Sigmoid colon (tissue), 4 donors: Measurements from ENCODE around the gene SPTBN5.

Experiments
- EP300 ChIP-seq, 4 donors: sonication (generic); formaldehyde crosslinking; IDR thresholded peaks; one replicate each; pipeline ENCODE4 v1.6.1; 2017; ENCODE audit warnings: antibody characterized with exemption in 4 of 4
- TF ChIP-seq, protein P1 (sequence below), 4 experiments: fragments of 450-650 bp in 3 of 4; fragments of 200-600 bp in 1 of 4; IDR thresholded peaks; one replicate each; pipeline ENCODE4 v1.5.1; 2016 to 2019; ENCODE audit warnings: antibody characterized with exemption in 4 of 4, mild to moderate bottlenecking in 3 of 4, moderate library complexity in 2 of 4

DNA sequence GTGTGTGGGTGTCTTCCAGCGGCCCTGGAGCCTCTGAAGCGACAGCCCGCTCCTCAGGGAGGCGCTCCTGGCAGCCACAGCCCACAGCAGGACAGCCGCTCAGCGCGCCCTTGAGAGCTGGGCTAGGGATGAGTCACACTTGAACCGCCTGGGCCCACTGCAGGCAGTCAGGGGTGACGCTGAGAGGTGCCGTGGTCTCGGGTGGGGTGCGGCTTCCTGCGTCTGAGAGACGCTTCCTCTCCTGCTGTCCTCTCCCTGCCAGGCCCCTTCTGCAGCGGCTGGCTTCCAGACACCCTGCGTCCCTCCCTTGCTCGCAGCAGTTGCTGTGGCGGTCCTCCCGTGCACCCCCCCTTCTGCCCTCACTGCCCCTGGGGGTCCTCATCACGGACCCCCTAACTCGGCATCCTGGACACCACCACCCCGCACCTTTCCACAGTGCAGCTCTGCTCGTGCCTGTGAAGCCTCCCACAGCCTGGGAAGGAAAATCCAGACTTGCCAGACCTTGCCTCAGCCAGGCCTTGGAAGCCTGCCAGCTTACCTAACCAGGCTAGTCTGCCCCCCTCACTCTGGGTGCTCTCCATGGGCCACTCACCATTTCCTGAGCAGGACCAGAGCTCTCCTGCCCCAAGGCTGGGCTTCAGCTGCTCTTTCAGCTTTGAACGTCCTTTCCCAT, 1.1 kb upstream of the SPTBN5 start:
- TF ChIP-seq, protein P1, sequence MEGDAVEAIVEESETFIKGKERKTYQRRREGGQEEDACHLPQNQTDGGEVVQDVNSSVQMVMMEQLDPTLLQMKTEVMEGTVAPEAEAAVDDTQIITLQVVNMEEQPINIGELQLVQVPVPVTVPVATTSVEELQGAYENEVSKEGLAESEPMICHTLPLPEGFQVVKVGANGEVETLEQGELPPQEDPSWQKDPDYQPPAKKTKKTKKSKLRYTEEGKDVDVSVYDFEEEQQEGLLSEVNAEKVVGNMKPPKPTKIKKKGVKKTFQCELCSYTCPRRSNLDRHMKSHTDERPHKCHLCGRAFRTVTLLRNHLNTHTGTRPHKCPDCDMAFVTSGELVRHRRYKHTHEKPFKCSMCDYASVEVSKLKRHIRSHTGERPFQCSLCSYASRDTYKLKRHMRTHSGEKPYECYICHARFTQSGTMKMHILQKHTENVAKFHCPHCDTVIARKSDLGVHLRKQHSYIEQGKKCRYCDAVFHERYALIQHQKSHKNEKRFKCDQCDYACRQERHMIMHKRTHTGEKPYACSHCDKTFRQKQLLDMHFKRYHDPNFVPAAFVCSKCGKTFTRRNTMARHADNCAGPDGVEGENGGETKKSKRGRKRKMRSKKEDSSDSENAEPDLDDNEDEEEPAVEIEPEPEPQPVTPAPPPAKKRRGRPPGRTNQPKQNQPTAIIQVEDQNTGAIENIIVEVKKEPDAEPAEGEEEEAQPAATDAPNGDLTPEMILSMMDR (IDR thresholded peaks at IDR 0.05) = no peak
- no peak for TF ChIP-seq EP300 (IDR thresholded peaks at IDR 0.05)
